Activated gamma-delta T cell (primary cell): ENCODE measurements around the gene LIX1L.

Experiments
- DNase-seq: peaks from one replicate; lab custom pipeline; 2025; lab: John Stamatoyannopoulos, UW

LIX1L gene

DNA sequence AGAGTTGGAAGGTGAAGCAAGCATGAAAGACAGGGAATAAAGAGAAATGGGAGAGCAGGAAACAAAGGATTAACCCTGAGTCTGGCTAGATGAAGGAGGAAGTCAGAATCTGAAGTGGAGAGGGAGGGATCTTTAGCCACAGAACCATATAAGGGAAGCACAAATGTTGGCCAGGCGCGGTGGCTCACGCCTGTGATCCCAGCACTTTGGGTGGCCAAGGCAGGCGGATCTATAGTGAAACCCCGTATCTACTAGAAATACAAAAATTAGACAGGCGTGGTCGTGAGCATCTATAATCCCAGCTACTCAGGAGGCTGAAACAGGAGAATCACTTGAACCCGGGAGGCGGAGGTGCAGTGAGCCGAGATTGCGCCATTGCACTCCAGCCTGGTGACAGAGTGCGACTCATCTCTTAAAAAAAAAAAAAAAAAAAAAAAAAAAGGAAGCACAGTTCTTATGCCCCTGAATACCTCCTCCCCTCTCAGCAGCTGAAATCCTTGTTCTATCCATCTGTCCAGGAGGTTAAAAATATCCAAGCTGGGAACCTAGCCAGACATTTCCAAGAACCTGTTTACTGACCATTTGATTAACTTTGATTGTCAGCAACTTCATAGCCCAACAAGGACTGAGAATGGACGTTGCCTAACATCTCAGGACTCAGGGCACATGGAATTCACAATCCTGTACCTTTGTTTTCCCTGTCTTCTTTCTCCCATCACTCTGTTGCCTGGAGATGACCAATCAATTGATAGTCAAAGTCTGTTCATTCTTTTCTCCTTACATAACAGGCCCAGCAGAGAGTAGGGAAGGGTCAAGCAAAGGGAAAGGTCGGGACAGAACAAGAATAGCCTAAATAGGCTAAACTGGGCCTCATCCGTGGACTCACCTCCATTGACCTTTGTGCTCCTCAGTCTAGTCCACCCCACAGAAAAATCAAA lies 28.0 kb upstream of the LIX1L start:
- DNase-seq = no peak

DNA sequence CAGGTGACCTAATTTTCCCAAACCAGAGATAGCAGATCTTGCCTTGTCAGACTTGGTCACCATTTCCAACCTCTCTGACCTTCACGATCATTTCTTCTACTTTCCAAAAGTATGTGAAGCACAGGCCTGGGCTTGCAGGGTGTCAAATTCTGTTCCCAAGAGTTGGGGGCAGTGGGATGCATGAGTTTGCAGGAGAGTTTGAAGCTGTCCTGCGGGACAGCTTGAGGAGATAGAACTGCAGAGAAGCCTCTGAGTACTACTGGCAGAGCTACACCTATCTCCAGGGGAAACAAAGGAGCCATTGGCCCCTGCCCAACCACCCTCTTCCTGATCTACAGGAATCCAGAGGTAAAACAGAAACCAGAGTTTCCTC lies 27.3 kb upstream of the LIX1L start:
- no peak for DNase-seq

GRCh38 chr1:145983960-145984830 lies 26.4 kb upstream of the LIX1L start:
- DNase-seq = no peak

- no peak for DNase-seq
Observed at GRCh38 chr1:145983206-145983675, 25.4 kb upstream of the LIX1L start.

DNA sequence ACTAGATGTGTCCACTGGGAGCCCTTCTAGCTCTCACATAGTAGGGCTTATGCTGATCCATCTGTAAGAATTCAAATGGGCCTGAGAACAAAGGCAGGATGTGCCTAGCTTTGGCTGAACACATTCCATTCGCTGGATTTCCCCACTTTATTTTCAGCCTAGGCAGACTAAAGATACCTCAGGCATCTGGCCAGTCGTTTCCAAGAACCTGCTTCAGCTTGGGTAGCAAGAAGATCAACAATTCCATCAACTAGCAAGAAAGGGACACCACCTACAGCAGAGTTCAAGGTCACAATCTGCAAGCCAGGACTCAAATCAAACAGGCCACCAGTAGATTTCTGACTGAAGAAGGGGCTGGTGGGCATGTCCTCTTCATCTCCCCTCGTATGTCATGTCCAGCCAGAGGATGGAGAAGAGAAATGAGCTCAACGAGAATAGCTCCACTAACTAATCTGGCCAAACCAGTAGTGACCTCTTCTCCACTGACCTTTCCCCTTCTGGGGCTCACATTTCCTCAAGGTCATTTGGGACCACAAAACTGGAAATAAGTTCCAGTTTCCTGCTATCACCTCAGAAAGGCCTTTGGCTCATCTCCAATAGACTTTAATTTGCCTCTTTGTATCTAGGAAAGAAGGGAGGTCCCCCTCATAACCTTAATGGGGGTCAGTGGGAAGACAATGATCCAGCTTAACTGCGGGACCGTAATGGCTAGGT lies 24.4 kb upstream of the LIX1L start:
- no peak for DNase-seq

GRCh38 chr1:145980457-145980994 lies 22.7 kb upstream of the LIX1L start:
- no peak for DNase-seq

- DNase-seq = no peak
Observed at GRCh38 chr1:145979746-145980456, 22.1 kb upstream of the LIX1L start.

- DNase-seq = no peak
Observed at GRCh38 chr1:145978854-145979745, 21.3 kb upstream of the LIX1L start.

GRCh38 chr1:145978471-145978853 lies 20.6 kb upstream of the LIX1L start:
- DNase-seq = no peak

GRCh38 chr1:145977486-145978470 lies 20.0 kb upstream of the LIX1L start:
- DNase-seq = no peak

- DNase-seq = no peak
Observed at GRCh38 chr1:145977016-145977415, 19.2 kb upstream of the LIX1L start.

- DNase-seq = no peak
Observed at GRCh38 chr1:145975216-145975615, 17.4 kb upstream of the LIX1L start.

DNA sequence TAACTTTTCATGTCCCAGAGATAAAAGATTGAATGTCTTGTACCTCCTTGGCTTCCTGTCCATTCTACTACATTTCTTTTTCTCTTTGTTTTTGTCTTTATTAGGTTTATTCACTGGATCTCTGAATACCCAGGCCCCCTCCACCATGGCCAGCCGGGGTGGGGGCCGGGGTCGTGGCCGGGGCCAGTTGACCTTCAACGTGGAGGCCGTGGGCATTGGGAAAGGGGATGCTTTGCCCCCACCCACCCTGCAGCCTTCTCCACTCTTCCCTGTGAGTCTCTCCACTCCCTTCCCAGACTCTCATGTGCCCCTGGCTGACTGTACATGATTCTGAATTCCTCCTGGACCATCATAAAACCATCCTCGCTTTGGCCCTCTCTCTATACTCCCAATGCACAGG lies 16.9 kb upstream of the LIX1L start:
- DNase-seq = no peak

GRCh38 chr1:145972580-145972979 lies 14.8 kb upstream of the LIX1L start:
- DNase-seq = no peak

GRCh38 chr1:145967288-145967687 lies 9.5 kb upstream of the LIX1L start:
- no peak for DNase-seq

GRCh38 chr1:145965119-145965744 lies 7.4 kb upstream of the LIX1L start:
- no peak for DNase-seq

DNA sequence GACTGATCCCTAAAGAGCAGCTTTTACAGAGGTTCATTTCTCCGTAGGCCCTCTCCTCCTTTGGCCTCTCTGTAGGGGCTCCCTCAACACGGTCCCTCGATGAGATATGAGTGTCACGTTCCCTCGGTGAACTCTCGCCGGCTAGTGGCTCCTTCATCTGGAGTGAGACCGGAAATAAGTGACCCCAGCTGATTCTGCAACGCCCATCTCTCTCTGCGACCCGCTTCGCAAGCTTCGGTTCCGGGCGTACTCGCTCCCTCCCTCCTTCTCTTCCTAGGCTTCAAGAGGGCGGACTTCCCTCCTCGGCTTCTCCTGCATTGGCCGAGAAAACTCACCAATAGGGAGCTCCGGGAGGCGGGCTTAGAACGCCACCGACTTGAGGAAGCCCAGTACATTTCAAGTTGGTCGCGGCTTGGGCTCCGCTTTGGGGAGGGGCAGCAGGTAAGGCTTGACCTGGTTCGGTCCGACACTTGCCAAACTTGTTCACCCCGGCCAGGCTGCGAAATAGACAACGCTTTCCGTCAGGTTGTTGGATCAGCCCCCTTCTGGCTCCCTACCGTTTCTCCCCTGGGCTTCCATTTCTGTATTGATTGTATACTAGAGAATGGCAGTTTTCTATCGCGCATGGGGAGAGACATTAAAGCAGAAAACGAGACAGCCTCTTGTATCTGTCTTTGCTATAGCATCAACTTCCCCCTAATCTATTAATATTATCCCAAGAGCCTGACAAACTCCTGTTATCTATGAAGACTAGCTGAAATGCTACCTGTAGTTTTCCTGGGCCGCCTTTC lies 6.7 kb upstream of the LIX1L start, which contains the start of the genes ANKRD34A and POLR3GL:
ANKRD34A (minus strand) TSS at position 248 of the 791 bp plus-strand sequence. CDS start 2,816 bp downstream, outside the sequence.
POLR3GL (plus strand) TSS at position 363 of the 791 bp plus-strand sequence. CDS start 10,176 bp downstream, outside the sequence.
- peak; percentile 39 for DNase-seq
